Prostate gland (tissue), 2 donors: ENCODE data around the gene STS. TPM values are rescaled to one million over a fixed set of nuclear protein-coding genes. Genes with fewer than 3 reads are reported as not detected.

Source experiments
- DNase-seq: peaks from one replicate; pipeline ENCODE4 v3.0.0-alpha.2; 2019; ENCODE audit warnings: low spot score
- H3K27ac ChIP-seq, 2 donors: fragments of 200-600 bp; sonication (generic); 2 replicates each; pipeline ENCODE4 v1.5.1; 2017 to 2019
- H3K27me3 ChIP-seq: fragments of 200-600 bp; sonication (generic); replicated peaks from 2 replicates; pipeline ENCODE4 v1.5.1; 2019; ENCODE audit not compliant: insufficient read depth
- H3K36me3 ChIP-seq, 2 donors: fragments of 200-600 bp; sonication (generic); 1 replicate in 1 of 2; 2 replicates in 1 of 2; pipeline versions ENCODE4 v1.5.1 to v1.8.1; 2017 to 2019
- H3K4me1 ChIP-seq: fragments of 200-600 bp; sonication (generic); replicated peaks from 2 replicates; pipeline ENCODE4 v1.5.1; 2019
- H3K4me3 ChIP-seq, 2 donors: fragments of 200-600 bp; sonication (generic); 2 replicates each; pipeline ENCODE4 v1.5.1; 2017 to 2019
- H3K9me3 ChIP-seq: fragments of 200-600 bp; sonication (generic); 2 replicates; pipeline ENCODE4 v1.5.1; 2017
- POLR2A ChIP-seq: fragments of 450-650 bp; IDR thresholded peaks from one replicate; pipeline ENCODE4 v1.6.1; 2016; ENCODE audit warnings: antibody characterized with exemption, mild to moderate bottlenecking
- POLR2AphosphoS5 ChIP-seq: sonication (generic); formaldehyde crosslinking; IDR thresholded peaks from one replicate; pipeline ENCODE4 v1.6.1; 2017; ENCODE audit warnings: antibody characterized with exemption
- WGBS: methylation state at CpG from one replicate; pipeline ENCODE4 v1.1.5; 2018; 5-methylcytosine and 5-hydroxymethylcytosine counted together
- intact Hi-C: fragments of 100-400 bp; cut with DNase I; formaldehyde crosslinking; loops from one replicate; pipeline ENCODE4 v1.14.2; 2022
- total RNA-seq, 2 donors: library from RNA; depleted of rRNA; stranded (reverse); fragments of >200 nt; gene quantifications; one replicate each; pipeline ENCODE4 v1.1.0, GENCODE V29; 2016
- TF ChIP-seq, protein P1 (sequence below), 4 experiments: fragments of 200-600 bp in 2 of 4; fragments of 450-650 bp in 2 of 4; sonication (generic) in 2 of 4; IDR thresholded peaks; 1 replicate in 3 of 4; 2 replicates in 1 of 4; pipeline ENCODE4 v1.5.1; 2016 to 2019; ENCODE audit warnings: antibody characterized with exemption in 4 of 4, mild to moderate bottlenecking in 2 of 4, moderate library complexity in 2 of 4

STS gene, protein sequence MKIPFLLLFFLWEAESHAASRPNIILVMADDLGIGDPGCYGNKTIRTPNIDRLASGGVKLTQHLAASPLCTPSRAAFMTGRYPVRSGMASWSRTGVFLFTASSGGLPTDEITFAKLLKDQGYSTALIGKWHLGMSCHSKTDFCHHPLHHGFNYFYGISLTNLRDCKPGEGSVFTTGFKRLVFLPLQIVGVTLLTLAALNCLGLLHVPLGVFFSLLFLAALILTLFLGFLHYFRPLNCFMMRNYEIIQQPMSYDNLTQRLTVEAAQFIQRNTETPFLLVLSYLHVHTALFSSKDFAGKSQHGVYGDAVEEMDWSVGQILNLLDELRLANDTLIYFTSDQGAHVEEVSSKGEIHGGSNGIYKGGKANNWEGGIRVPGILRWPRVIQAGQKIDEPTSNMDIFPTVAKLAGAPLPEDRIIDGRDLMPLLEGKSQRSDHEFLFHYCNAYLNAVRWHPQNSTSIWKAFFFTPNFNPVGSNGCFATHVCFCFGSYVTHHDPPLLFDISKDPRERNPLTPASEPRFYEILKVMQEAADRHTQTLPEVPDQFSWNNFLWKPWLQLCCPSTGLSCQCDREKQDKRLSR
- total RNA-seq = 1 to 10 TPM; 9.8 to 10.0 TPM

DNA sequence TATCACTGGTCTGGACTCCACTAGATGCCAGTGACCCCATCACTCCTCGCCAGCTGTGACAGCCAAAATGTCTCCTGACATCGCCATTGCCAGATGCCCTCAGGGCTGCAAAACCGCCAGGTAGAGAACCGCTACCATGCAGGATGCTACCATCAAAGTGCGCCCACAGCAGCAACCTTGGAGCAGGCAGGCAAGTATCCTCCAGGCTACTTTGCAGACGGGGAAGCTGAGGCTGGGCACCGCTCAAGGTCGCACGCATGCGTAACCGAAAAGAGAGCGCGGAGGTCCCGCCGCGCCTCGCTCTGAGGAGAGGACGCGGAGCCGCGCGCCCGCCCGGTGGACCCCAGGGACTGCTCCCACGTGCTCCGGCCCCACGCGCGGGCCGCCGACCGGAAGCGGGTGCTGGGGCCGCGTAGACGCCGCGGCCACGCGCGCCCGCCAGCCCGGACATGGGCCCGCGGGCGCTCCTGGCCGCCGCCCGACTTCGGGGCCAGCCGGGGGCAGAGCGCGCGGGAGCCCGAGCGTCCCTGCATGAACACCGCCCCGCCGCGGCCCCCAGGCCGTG lies at the start of gene STS:
Gene STS (plus strand): TSS at position 300 of the 565 bp plus-strand sequence. CDS start 105,488 bp downstream, outside the sequence.
- intact Hi-C loops = no loop called here
- H3K27ac ChIP-seq = peak within 1 kb of the TSS; percentile 75 to 78
- no peaks in the 10 kb centered on the region for H3K4me1 ChIP-seq
- peak within 1 kb of the TSS; percentile 53 to 55 for H3K4me3 ChIP-seq
- TF ChIP-seq POLR2AphosphoS5 (no peak), POLR2A (no peak)
- TF ChIP-seq, protein P1, sequence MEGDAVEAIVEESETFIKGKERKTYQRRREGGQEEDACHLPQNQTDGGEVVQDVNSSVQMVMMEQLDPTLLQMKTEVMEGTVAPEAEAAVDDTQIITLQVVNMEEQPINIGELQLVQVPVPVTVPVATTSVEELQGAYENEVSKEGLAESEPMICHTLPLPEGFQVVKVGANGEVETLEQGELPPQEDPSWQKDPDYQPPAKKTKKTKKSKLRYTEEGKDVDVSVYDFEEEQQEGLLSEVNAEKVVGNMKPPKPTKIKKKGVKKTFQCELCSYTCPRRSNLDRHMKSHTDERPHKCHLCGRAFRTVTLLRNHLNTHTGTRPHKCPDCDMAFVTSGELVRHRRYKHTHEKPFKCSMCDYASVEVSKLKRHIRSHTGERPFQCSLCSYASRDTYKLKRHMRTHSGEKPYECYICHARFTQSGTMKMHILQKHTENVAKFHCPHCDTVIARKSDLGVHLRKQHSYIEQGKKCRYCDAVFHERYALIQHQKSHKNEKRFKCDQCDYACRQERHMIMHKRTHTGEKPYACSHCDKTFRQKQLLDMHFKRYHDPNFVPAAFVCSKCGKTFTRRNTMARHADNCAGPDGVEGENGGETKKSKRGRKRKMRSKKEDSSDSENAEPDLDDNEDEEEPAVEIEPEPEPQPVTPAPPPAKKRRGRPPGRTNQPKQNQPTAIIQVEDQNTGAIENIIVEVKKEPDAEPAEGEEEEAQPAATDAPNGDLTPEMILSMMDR (IDR thresholded peaks at IDR 0.05) = no peak
- no peaks in the 10 kb centered on the region for H3K36me3 ChIP-seq
- H3K9me3 ChIP-seq = no peaks in the 10 kb centered on the region
- 0% methylated on average over 11 of the region's 61 CpGs for WGBS
- DNase-seq = peak; percentile 4
- no peaks in the 10 kb centered on the region for H3K27me3 ChIP-seq

DNA sequence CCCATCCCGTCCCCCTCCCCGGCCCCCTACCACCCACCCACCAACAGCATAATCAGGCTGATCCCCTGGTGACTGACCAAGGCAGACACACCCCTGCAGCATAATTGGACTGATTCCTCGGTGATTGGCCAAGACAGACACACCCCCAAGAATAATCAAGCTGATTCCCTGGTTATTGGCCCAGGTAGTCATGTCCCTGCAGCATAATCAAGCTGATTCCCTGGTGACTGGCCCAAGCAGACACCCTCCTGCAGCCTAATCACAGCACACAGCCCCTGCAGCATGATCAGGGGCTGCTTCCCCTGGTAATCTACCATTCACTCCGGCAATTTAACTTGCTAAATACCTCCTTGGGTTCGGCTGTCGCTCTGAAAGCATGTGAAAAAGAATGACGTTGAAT lies 47.5 kb upstream of the STS start:
- Histone ChIP-seq H3K4me1 (no peaks in the 10 kb centered on the region), H3K9me3 (no peaks in the 10 kb centered on the region), H3K4me3 (no peak overlapping the region), H3K27me3 (no peaks in the 10 kb centered on the region), H3K27ac (no peak overlapping the region), H3K36me3 (no peaks in the 10 kb centered on the region)
- intact Hi-C loops = no loop called here
- TF ChIP-seq, protein P1 (IDR thresholded peaks at IDR 0.05) = no peak
- TF ChIP-seq POLR2AphosphoS5 (no peak), POLR2A (no peak)
- 87% methylated on average over 4 of the region's 7 CpGs for WGBS
- no peak for DNase-seq

DNA sequence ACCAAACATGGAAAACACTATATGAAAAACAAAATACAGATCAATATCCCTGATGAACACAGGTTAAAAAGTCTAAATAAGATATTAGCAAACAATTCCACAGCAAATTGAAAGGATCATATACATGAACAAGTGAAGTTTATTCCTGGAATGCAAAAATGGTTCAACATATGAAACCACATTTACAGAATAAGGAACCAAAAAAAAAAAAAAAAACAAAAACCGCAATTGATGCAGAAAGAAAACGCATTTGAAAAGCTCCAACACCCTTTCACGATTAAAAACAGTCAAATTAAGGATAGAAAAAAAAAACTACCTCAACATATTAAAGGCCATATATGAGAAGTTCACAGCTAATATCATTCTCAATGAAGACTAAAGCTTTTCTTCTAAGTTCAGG lies 45.4 kb upstream of the STS start:
- Histone ChIP-seq H3K27me3 (no peaks in the 10 kb centered on the region), H3K4me3 (no peak overlapping the region), H3K27ac (no peak overlapping the region), H3K36me3 (no peaks in the 10 kb centered on the region), H3K4me1 (no peaks in the 10 kb centered on the region), H3K9me3 (no peaks in the 10 kb centered on the region)
- WGBS = 94% methylated on average over 3 of the region's 3 CpGs
- TF ChIP-seq POLR2AphosphoS5 (no peak), POLR2A (no peak)
- TF ChIP-seq, protein P1 (IDR thresholded peaks at IDR 0.05) = no peak
- intact Hi-C loops = no loop called here
- no peak for DNase-seq

DNA sequence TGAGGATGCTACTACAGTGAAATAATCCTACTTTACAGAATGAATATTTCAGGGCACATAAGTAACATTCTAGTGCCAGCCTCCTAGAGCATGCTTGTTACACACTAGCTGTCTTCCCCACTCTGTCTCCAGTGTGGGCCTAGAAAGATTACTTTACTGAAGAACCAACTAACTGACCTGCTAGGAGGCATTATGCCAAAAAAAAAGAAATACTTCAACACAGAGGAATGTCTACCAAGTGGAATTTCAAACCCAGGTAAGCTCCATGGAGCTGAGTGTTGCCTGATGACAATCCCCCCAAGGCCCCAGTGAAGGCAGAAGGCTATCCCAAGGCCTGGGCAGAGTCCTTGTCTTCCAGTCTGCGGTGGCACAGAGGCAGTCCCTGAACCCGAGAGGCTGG lies 40.9 kb upstream of the STS start:
- Histone ChIP-seq H3K9me3 (no peaks in the 10 kb centered on the region), H3K36me3 (no peaks in the 10 kb centered on the region), H3K27ac (no peak overlapping the region), H3K4me1 (no peaks in the 10 kb centered on the region), H3K27me3 (no peaks in the 10 kb centered on the region), H3K4me3 (no peak overlapping the region)
- TF ChIP-seq, protein P1 (IDR thresholded peaks at IDR 0.05) = no peak
- TF ChIP-seq POLR2AphosphoS5 = no peak
- intact Hi-C loops = no loop called here
- 100% methylated on average over 2 of the region's 2 CpGs for WGBS
- DNase-seq = no peak
